GM06990 (cell line): ENCODE data around the gene DCAF8.
A peak's percentile ranks its signal among the peaks of the same experiment; 100 is the strongest.

ENCODE experiments used
- DNase-seq: peaks from one replicate; pipeline ENCODE4 v3.0.0-alpha.2; 2011; ENCODE audit not compliant: insufficient read length; ENCODE audit errors: extremely low read depth
- H3K27me3 ChIP-seq: replicated peaks from 2 replicates; pipeline ENCODE4 v1.6.0; 2011; ENCODE audit warnings: low read length; ENCODE audit not compliant: control insufficient read depth, insufficient read depth
- H3K36me3 ChIP-seq: 2 replicates; pipeline ENCODE4 v1.5.1; 2011; ENCODE audit warnings: low read length; ENCODE audit not compliant: control insufficient read depth, insufficient read depth
- H3K4me3 ChIP-seq: replicated peaks from 2 replicates; pipeline ENCODE4 v1.5.1; 2011; ENCODE audit warnings: low read depth, mild to moderate bottlenecking, control low read depth, low read length
- TF ChIP-seq, protein P1 (sequence below): IDR thresholded peaks from 2 replicates; pipeline ENCODE4 v1.5.1; 2011; ENCODE audit warnings: low read length, control low read depth, mild to moderate bottlenecking, inconsistent platforms; ENCODE audit not compliant: insufficient read depth, poor library complexity, severe bottlenecking

The DCAF8 gene

DNA sequence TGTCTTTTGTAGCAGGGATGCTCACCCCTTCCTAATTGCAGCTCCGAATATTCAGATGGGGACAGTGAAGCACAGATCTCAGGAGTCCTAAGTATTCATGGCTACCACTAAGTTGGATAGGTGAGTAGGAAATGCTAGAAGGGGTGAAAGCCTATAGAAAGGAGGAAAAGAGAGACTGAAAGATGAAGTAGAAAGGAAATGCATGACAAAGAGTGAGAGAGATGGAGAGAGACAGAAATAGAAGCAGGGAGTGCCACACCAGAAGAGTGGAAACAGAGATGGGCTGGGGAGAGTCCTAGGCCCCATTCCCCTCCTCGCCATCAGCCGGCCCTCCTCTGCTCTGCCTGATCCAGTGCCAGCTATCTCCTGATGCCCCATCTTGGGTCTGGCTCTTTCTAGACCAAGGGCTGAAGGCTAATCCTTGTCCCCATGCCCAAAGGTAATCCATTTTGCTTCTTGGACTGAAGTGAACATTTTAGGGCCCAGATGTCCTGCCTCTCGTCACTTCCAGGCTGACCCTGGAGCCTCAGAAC, 55.2 kb downstream of the DCAF8 start:
- TF ChIP-seq, protein P1, sequence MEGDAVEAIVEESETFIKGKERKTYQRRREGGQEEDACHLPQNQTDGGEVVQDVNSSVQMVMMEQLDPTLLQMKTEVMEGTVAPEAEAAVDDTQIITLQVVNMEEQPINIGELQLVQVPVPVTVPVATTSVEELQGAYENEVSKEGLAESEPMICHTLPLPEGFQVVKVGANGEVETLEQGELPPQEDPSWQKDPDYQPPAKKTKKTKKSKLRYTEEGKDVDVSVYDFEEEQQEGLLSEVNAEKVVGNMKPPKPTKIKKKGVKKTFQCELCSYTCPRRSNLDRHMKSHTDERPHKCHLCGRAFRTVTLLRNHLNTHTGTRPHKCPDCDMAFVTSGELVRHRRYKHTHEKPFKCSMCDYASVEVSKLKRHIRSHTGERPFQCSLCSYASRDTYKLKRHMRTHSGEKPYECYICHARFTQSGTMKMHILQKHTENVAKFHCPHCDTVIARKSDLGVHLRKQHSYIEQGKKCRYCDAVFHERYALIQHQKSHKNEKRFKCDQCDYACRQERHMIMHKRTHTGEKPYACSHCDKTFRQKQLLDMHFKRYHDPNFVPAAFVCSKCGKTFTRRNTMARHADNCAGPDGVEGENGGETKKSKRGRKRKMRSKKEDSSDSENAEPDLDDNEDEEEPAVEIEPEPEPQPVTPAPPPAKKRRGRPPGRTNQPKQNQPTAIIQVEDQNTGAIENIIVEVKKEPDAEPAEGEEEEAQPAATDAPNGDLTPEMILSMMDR: no peak
- Histone ChIP-seq H3K36me3 (peaks cover 30% of the 10 kb centered on the region), H3K27me3 (no peaks in the 10 kb centered on the region), H3K4me3 (peak overlapping the region; percentile 99)
- DNase-seq: no peak

DNA sequence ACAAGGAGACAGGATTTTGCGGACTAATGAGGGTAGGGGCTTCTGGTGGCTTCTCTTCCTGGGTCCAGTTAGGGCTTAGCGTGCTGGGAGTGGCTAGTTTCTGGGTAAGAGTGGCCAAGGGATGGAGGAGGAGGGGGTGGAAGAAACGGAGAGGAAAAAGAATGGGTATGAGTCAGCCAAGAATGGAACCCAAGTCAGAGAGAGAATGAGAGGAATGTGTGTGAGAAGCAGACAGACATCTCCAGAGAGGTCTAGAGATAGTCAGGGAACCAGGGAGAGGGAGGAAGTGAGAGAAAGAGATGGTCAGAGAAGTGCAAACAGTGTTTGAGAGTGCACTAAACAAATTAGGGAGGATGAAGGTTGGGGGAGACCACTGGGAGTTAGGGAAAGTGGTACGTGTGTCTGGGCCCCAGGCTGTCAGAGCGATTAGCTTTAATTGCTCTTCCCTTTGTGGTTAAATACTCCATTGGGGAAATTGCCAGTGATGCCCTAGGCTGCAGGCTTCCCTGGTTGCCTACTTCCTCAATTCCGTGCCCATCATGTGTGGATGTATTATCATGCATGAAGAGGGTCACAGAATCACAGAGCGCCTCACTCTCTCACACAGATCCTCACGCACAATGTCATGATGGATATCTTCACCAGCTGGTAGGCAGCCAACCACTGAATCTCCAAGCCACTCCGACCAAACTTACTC, 55.8 kb downstream of the DCAF8 start:
- TF ChIP-seq, protein P1: no peak
- DNase-seq: no peak
- Histone ChIP-seq H3K27me3 (no peaks in the 10 kb centered on the region), H3K4me3 (peak overlapping the region; percentile 99), H3K36me3 (peaks cover 28% of the 10 kb centered on the region)

DNA sequence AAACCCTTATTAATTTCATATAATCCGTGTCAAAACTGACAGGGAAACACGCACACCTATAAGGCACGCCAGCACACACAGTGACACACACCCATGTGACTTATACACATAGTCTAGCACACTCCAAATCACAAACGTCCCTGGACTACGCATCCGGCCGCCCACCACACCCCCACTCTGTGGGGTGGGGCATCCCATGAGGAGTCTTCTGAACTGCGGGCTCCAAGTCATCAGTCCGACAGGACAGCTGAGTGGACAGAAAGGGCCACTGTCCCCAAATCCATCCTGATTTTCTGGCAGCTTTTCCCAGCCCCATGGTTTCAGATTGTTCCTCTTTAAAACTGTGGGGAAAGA, 56.3 kb downstream of the DCAF8 start:
- TF ChIP-seq, protein P1: no peak
- Histone ChIP-seq H3K4me3 (peak overlapping the region; percentile 99), H3K27me3 (no peaks in the 10 kb centered on the region), H3K36me3 (peaks cover 24% of the 10 kb centered on the region)
- peak; percentile 51 for DNase-seq

DNA sequence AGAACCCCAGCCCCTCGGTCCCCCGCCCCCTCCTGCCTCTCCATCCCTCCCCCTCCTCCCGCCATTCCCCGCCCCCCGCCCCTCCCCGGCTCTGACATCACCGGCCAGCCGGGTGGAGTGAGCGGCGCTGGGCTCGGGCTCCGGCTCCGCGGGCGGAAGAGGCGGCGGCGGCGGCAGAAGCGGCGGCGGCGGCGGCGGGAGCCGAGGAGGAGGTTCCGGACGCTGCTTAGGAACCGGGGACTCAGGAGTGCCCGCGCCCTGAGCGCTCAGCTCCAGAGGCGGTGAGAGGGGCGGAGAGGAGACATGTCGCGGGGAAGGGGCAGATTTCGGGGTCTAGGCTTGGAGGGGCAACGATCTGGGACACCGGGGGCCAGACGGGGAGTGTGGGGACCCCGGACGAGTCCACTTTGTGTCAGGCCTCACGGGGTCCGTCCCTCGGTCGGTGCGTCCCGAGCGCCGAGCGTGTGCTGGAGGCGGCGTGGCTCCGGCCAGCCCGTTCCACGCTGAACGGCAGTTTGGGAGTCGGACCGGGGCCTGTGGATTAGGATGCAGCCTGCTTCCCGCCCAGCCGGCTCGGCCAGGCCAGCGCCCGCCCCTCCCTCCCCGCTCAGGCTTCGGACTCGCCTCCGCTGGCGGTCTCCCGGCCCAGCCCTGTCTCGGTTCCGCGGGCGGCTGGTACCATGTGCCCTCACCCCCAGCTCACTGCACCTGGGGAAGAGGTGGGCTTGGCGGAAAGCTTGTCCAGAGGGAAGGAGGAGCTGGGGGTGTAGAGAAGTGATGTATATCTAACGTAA, 56.9 kb downstream of the DCAF8 start, which contains the start of gene PEA15:
PEA15 (plus strand) TSS at position 143 of the 794 bp plus-strand sequence. CDS start 6,161 bp downstream, outside the sequence.
- TF ChIP-seq, protein P1: no peak
- DNase-seq: peak; percentile 68
- peaks cover 21% of the 10 kb centered on the region for H3K36me3 ChIP-seq

DNA sequence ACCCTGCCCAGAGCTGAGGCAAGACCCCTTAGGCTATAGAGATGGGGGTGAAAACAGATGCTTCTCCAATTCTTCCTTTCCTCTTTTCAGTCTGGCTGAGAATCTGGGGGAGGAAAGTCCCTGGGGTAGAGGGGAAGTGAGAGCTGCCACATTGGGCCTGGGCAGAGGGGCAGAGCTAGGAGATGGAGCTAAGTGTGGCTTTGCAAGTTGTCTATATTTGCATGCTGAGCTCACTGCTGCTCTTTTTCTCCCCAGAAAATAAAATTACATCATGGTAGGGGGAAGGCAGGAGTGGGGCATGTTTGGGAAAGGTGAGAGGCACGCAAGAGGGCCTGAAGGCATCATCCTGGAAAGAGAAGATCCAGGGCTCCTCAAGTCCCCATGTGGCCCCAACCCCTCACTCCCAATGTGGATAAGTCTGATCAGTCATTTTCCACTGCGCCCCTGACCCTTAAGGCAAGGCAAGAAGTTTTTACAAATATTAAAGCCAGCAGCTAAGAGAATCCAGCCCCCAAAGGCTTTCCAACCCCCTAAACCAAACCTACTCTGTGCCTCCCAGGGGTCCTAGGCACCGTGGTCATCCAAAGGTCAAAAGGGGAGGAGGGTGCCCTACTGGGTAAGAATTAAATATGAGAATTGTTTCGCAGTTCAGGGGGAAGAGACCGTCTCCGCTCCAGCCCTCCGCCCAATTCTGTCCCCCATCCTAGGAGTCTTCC, 57.7 kb downstream of the DCAF8 start:
- DNase-seq: peak; percentile 67
- peak overlapping the region; percentile 54 for H3K4me3 ChIP-seq
- H3K36me3 ChIP-seq: peaks cover 17% of the 10 kb centered on the region
- no peaks in the 10 kb centered on the region for H3K27me3 ChIP-seq
- TF ChIP-seq, protein P1: no peak

More for the DNA sequence above, 56.9 kb downstream of the DCAF8 start, which contains the start of gene PEA15:
- Histone ChIP-seq H3K4me3 (peak within 1 kb of the TSS; percentile 99), H3K27me3 (no peaks in the 10 kb centered on the region)
